Sigmoid colon (tissue), 4 donors: ENCODE measurements around the gene ZDHHC12.

Experiments
- CTCF ChIP-seq, 4 experiments: fragments of 450-650 bp in 3 of 4; fragments of 200-600 bp in 1 of 4; IDR thresholded peaks; one replicate each; pipeline ENCODE4 v1.5.1; 2016 to 2019; ENCODE audit warnings: antibody characterized with exemption in 4 of 4, mild to moderate bottlenecking in 3 of 4, moderate library complexity in 2 of 4
- POLR2A ChIP-seq, 2 donors: fragments of 450-650 bp; IDR thresholded peaks; one replicate each; pipeline ENCODE4 v1.6.1; 2016; ENCODE audit warnings: antibody characterized with exemption in 2 of 2, mild to moderate bottlenecking in 2 of 2, moderate library complexity in 2 of 2
- POLR2AphosphoS5 ChIP-seq, 4 donors: sonication (generic); formaldehyde crosslinking; IDR thresholded peaks; one replicate each; pipeline ENCODE4 v1.6.1; 2017; ENCODE audit warnings: antibody characterized with exemption in 4 of 4

GRCh38 chr9:128721487-128722010 lies 2.4 kb downstream of the ZDHHC12 start:
- TF ChIP-seq CTCF (IDR thresholded peaks at IDR 0.05) (no peak), POLR2AphosphoS5 (IDR thresholded peaks at IDR 0.05) (no peak), POLR2A (IDR thresholded peaks at IDR 0.05) (no peak)
